Uterine smooth muscle cell (primary cell): Measurements from ENCODE around the gene FOXJ3. TPM values are rescaled to one million over a fixed set of nuclear protein-coding genes. Genes with fewer than 3 reads are reported as not detected.

Experiments used
- total RNA-seq: library from RNA; depleted of rRNA; stranded (reverse); fragments of >200 nt; gene quantifications from 2 replicates; pipeline ENCODE4 v1.2.3, GENCODE V29; 2014

FOXJ3 gene
- total RNA-seq, result 15.5 and 17.6 TPM in 2 replicates

GRCh38 chr1:42335050-42335808 lies at the start of gene FOXJ3:
Gene FOXJ3, minus strand, starts transcription at chr1:42335235. Its CDS starts 24,142 bp downstream, at chr1:42311093.

DNA sequence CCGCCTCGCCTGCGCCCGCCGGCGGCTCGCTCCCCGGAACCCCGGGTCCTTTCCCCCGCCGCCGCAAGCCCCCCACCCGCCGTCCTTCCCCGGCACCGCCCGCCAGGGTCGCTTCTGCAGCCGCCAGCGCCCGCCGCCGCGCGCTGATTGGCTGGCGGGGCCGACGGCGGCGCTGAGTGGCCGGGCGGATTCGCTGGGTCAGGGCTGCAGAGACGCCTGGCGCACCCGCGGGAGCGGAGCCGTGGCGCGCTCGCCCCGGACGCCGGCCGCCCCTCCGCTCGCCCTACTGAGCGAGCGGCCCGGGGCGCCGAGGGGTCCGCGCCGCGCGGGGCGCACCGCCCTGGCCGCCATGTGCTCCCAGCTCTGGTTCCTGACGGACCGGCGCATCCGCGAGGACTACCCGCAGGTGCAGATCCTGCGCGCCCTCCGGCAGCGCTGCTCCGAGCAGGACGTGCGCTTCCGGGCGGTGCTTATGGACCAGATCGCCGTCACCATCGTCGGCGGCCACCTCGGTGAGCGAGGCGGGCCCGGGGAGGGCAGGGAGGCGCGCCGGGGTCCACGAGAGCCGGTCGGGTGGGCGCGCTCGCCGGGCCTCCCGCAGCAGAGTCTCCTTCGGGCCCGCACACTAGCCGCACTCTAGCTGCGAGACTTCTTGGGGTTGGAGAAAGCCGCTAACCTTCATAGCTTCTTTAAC lies 45.7 kb upstream of the FOXJ3 start, which contains the start of gene RIMKLA:
RIMKLA (plus strand) TSS at position 207 of the 694 bp plus-strand sequence; CDS start at position 350, 143 bp downstream.

DNA sequence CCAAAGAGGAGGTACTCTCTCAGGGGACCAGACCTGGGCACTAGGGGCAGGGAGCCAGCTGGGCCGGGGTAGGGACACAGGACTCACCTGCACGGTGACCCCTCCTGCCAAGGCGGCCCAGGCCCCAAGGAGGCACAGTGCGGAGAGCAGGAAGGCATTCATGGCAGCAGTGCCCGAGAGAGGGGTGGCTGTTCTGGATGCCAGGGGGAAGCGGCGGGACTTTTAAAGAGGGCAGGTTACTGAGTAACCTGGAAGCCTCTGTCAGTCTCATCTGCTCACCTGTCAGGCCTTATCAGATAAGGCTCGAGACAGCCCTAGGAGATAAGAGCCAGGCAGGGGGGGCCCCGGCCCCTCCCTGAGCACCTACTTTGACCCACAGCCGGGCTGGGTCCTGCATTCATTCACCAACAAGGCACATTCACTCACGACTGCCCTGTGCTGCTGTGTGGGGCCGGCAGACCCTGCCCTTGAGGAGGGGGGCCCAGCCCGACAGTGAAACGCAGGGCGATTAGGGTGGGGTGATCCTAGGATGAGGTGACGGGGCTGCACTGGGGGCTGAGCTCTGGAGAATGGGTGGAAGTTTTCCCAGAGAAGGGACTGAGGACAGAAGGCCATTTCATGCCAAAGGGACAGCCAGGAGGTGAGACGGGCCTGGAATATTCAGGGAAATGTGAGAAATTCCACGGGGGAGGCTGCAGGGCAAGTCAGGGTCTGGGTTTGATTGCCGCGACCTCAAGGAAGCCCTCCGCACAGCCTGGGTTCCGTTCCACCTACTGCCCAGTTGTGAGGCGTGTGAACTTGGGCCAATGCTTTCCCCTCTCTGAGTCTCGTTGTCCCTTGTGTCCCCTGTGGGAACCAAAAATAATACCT lies 170.2 kb downstream of the FOXJ3 start, which contains the start of gene GUCA2A:
GUCA2A (minus strand) TSS at position 195 of the 870 bp plus-strand sequence; CDS start at position 162, 33 bp downstream.

DNA sequence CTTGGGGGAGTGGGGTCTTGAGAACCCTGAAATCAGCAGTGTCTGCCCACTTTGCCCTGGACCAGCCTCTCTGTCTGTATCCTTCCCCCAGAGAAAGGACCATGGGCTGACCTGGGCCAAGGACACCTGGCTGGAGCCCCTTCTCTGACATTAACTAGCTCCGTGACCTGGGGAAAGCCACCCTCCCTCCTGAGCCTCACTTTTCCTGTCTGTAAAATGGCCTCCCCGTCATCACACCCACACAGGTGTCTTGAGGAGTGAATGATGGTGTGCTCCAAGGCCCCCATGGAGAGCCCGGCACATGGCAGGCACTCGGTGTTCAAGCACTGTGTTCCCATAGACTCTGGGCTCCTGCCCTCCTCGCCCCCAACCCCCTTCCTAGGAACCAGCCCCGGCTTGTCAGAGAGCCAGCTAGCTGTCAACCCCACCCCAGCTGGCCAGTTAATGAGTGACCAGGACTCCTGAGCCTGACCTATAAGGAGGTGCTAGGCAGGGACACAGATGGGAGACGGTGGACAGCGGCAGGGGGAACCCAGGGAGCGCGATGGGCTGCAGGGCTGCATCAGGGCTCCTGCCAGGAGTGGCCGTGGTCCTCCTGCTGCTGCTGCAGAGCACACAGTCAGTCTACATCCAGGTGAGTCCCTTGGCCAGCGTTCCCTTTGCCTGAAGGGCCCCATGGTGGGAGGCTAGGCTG lies 182.0 kb downstream of the FOXJ3 start, which contains the start of gene GUCA2B:
GUCA2B (plus strand) TSS at position 504 of the 694 bp plus-strand sequence; CDS start at position 545, 41 bp downstream.

Other genes starting within 250 kb of the FOXJ3 start
- gene GUCA2B, start 181.8 kb downstream of the FOXJ3 start, total RNA-seq, result not detected in 2 replicates
- gene GUCA2A, start 170.5 kb downstream of the FOXJ3 start, total RNA-seq, result not detected in 2 replicates
- under 0.01 and 0.12 TPM in 2 replicates for gene RIMKLA, start 45.6 kb upstream of the FOXJ3 start, total RNA-seq
- 0.66 and 1.00 TPM in 2 replicates for gene ZMYND12, start 120.8 kb upstream of the FOXJ3 start, total RNA-seq
- gene PPCS, start 121.3 kb upstream of the FOXJ3 start, total RNA-seq, result 31.6 and 35.3 TPM in 2 replicates
- 0.55 and 3.4 TPM in 2 replicates for gene CCDC30, start 128.1 kb upstream of the FOXJ3 start, total RNA-seq